Panc1 (cell line): ENCODE measurements around the gene EPHA8. TPM values are rescaled to one million over a fixed set of nuclear protein-coding genes. Genes with fewer than 3 reads are reported as not detected.

Source experiments
- ATAC-seq: fragments of 200-7000 bp; cut with Tn5 transposase; 2 replicates; pipeline ENCODE4 v1.9.1; 2020; ENCODE audit warnings: mild to moderate bottlenecking, moderate library complexity
- BruUV-seq: library from RNA; stranded (reverse); fragments of 400-500 nt; replicated peaks from 2 replicates; lab custom pipeline; 2021; lab: Mats Ljungman, UMichigan
- CTCF ChIA-PET: fragments of 300-600 bp; sonication (Branson Sonifier 250); formaldehyde crosslinking; loops from one replicate; lab custom pipeline; 2022; ENCODE audit warnings: antibody characterized with exemption; lab: Charles Lee
- POLR2A ChIA-PET: fragments of 300-600 bp; sonication (Branson Sonifier 250); formaldehyde crosslinking; loops from one replicate; lab custom pipeline; 2022; ENCODE audit warnings: antibody characterized with exemption; lab: Charles Lee
- DNase-seq: peaks from one replicate; pipeline ENCODE4 v3.0.0-alpha.2; 2010; ENCODE audit warnings: low read depth, low spot score
- H3K27ac ChIP-seq: 2 replicates; pipeline ENCODE4 v1.5.1; 2011; ENCODE audit warnings: mild to moderate bottlenecking, low read length, inconsistent platforms
- H3K27me3 ChIP-seq: fragments of 200-500 bp; sonication (Bioruptor generic); 2 replicates; pipeline ENCODE4 v1.6.0; 2014; ENCODE audit warnings: low read length, inconsistent platforms; ENCODE audit not compliant: control insufficient read depth, insufficient read depth
- H3K36me3 ChIP-seq: fragments of 200-500 bp; sonication (Bioruptor generic); 2 replicates; pipeline ENCODE4 v1.5.1; 2014; ENCODE audit warnings: inconsistent platforms, mild to moderate bottlenecking, low read length, moderate library complexity; ENCODE audit not compliant: control insufficient read depth, insufficient read depth
- H3K4me1 ChIP-seq: 2 replicates; pipeline ENCODE4 v1.5.1; 2011; ENCODE audit warnings: inconsistent platforms, mild to moderate bottlenecking, low read length, moderate library complexity; ENCODE audit not compliant: control insufficient read depth, insufficient read depth
- H3K4me3 ChIP-seq, 2 experiments: 2 replicates each; pipeline ENCODE4 v1.5.1; 2011 to 2012; ENCODE audit warnings: low read depth in 2 of 2, low read length in 2 of 2, mild to moderate bottlenecking in 2 of 2, inconsistent platforms in 1 of 2, moderate library complexity in 1 of 2
- H3K9me3 ChIP-seq: fragments of 200-500 bp; sonication (Bioruptor generic); 2 replicates; pipeline ENCODE4 v1.5.1; 2014; ENCODE audit warnings: low read depth, mild to moderate bottlenecking, inconsistent platforms, low read length, moderate library complexity; ENCODE audit not compliant: control insufficient read depth, insufficient read depth
- CTCF ChIP-seq: fragments of 450-650 bp; IDR thresholded peaks from 2 replicates; pipeline ENCODE4 v1.5.1; 2017; ENCODE audit warnings: mild to moderate bottlenecking
- POLR2AphosphoS5 ChIP-seq: IDR thresholded peaks from 2 replicates; pipeline ENCODE4 v1.6.1; 2012; ENCODE audit warnings: mild to moderate bottlenecking, low read depth, low read length, moderate library complexity
- REST ChIP-seq, 2 experiments: IDR thresholded peaks; 2 replicates each; pipeline ENCODE4 v1.6.1; 2011 to 2012; ENCODE audit warnings: low read depth in 2 of 2, control low read depth in 1 of 2, low read length in 1 of 2, mild to moderate bottlenecking in 1 of 2, moderate library complexity in 1 of 2; ENCODE audit not compliant: insufficient read depth in 1 of 2
- SIN3A ChIP-seq: IDR thresholded peaks from 2 replicates; pipeline ENCODE4 v1.6.1; 2012; ENCODE audit warnings: low read depth, mild to moderate bottlenecking, low read length, moderate library complexity, borderline replicate concordance; ENCODE audit not compliant: insufficient read depth
- TCF7L2 ChIP-seq: IDR thresholded peaks from 2 replicates; pipeline ENCODE4 v1.6.1; 2011; ENCODE audit warnings: mild to moderate bottlenecking, low read depth, low read length, inconsistent platforms
- in situ Hi-C: cut with HindIII; loops from 2 replicates; pipeline ENCODE4 v1.10.0; 2016; ENCODE audit warnings: low sequenced_read_pairs, low pct_unique_long_range_greater_than_20kb
- intact Hi-C: fragments of 100-400 bp; cut with micrococcal nuclease; formaldehyde crosslinking; loops from one replicate; pipeline ENCODE4 v1.10.0; 2022; ENCODE audit not compliant: unreplicated experiment
- total RNA-seq: library from RNA; stranded (reverse); gene quantifications from one replicate; pipeline ENCODE4 v1.2.1, GENCODE V29; 2021; ENCODE audit not compliant: unreplicated experiment

The EPHA8 gene
- total RNA-seq, 1 experiment from 2014 or later, result not detected

GRCh38 chr1:22639286-22639685 lies 76.0 kb downstream of the EPHA8 start:
- no peak overlapping the region for H3K4me3 ChIP-seq
- H3K36me3 ChIP-seq, result no peaks in the 10 kb centered on the region
- no peaks in the 10 kb centered on the region for H3K9me3 ChIP-seq
- no peaks in the 10 kb centered on the region for H3K4me1 ChIP-seq
- peak; percentile 32; the same call in 1 of the 2 replicates for TF ChIP-seq CTCF
- no peak for TF ChIP-seq SIN3A
- no peak for TF ChIP-seq POLR2AphosphoS5
- DNase-seq (no peak), ATAC-seq (no peak)
- ChIA-PET CTCF (interaction anchor here (0.6 kb wide), 1 partner anchor 146 kb away, joined by 9 read pairs; no protein-coding TSS in a partner anchor), POLR2A (no interaction called here)
- no peak overlapping the region for H3K27ac ChIP-seq
- intact Hi-C loops, result no loop called here
- in situ Hi-C loops, result no loop called here
- no peaks in the 10 kb centered on the region; the same call in 1 of the 2 replicates for H3K27me3 ChIP-seq
- BruUV-seq, result no TSS peak

GRCh38 chr1:22641247-22641646 lies 78.0 kb downstream of the EPHA8 start:
- intact Hi-C loops, result loop anchor here (5.0 kb wide), 1 partner anchor 114 kb away; no protein-coding TSS in a partner anchor
- H3K4me3 ChIP-seq, result no peak overlapping the region
- H3K27me3 ChIP-seq, result no peaks in the 10 kb centered on the region
- H3K9me3 ChIP-seq, result no peaks in the 10 kb centered on the region
- ChIA-PET CTCF (interaction anchor here (0.6 to 2.1 kb wide), 3 partner anchors 98 to 101 kb away, joined by 5 to 9 read pairs (median 7); no protein-coding TSS in a partner anchor), POLR2A (no interaction called here)
- no TSS peak for BruUV-seq
- TF ChIP-seq REST (IDR thresholded peaks at IDR 0.05; ENCODE audit: insufficient read depth in 1 of 2, low read depth in 2 of 2, low read length in 1 of 2), result no peak
- TF ChIP-seq POLR2AphosphoS5, result no peak
- TF ChIP-seq SIN3A, result no peak
- no peak for TF ChIP-seq CTCF
- TF ChIP-seq TCF7L2, result no peak
- DNase-seq (no peak), ATAC-seq (no peak)
- no peaks in the 10 kb centered on the region for H3K4me1 ChIP-seq
- H3K36me3 ChIP-seq, result no peaks in the 10 kb centered on the region
- in situ Hi-C loops, result no loop called here
- no peak overlapping the region for H3K27ac ChIP-seq
